ENCODE data around the gene L1CAM. TPM values are rescaled to one million over a fixed set of nuclear protein-coding genes. Genes with fewer than 3 reads are reported as not detected.
A peak's percentile ranks its signal among the peaks of the same experiment; 100 is the strongest.

The L1CAM gene
- total and polyA plus RNA-seq, 2 of the 8 experiments (the other 6 are each of a cell fraction or from before 2014, with no cell fraction given), result 11.0 to 43.0 TPM

GRCh38 chrX:153819384-153820040 lies 66.5 kb downstream of the L1CAM start:
- Histone ChIP-seq H3K18ac (ENCODE audit: extremely low read depth, low read length) (peak overlapping the region; percentile 19; the same call in 1 of the 2 replicates), H3K27me3 (replicated peaks in 1 of 4; ENCODE audit: control insufficient read depth in 3 of 4, extremely low read depth in 1 of 4, insufficient read depth in 3 of 4, low read length in 3 of 4) (no peaks in the 10 kb centered on the region), H4K5ac (ENCODE audit: insufficient read length, low read depth, low read length) (no peak overlapping the region), H3K9ac (replicated peaks in 1 of 4; ENCODE audit: extremely low read depth in 1 of 4, low read depth in 3 of 4, low read length in 3 of 4) (peak overlapping the region in 3 of 4 experiments; percentile 2 to 64 (median 48); a peak in 5 of 7 replicates), H3K4me2 (ENCODE audit: insufficient read depth in 1 of 2, low read depth in 2 of 2, low read length in 2 of 2) (peak overlapping the region; percentile 68 to 80), H3K56ac (replicated peaks; ENCODE audit: insufficient read length, low read depth, low read length) (no peak overlapping the region), H2BK20ac (ENCODE audit: low read length) (no peak overlapping the region), H3K9me3 (ENCODE audit: insufficient read depth in 2 of 2, low read depth in 1 of 2, low read length in 1 of 2) (no peaks in the 10 kb centered on the region), H2BK5ac (ENCODE audit: low read depth, low read length) (peak overlapping the region; percentile 44; the same call in 1 of the 2 replicates), H3K14ac (ENCODE audit: insufficient read length) (no peak overlapping the region), H3K79me2 (ENCODE audit: control insufficient read depth in 1 of 2, insufficient read depth in 2 of 2, low read length in 2 of 2) (peaks cover 25 to 76% of the 10 kb centered on the region in 2 experiments), H2BK15ac (ENCODE audit: low read length) (no peak overlapping the region), H4K20me1 (replicated peaks in 1 of 2; ENCODE audit: control insufficient read depth in 1 of 2, insufficient read depth in 2 of 2, low read length in 2 of 2) (peaks cover 0 to 14% of the 10 kb centered on the region in 2 experiments), H3K36me3 (ENCODE audit: control insufficient read depth in 2 of 4, insufficient read depth in 4 of 4, low read length in 3 of 4) (no peaks in the 10 kb centered on the region; a peak in 1 of 8 replicates), H3K23ac (ENCODE audit: insufficient read length) (no peak overlapping the region), H3K27ac (ENCODE audit: low read depth, low read length) (peak overlapping the region; percentile 63; the same call in 1 of the 2 replicates), H2BK12ac (ENCODE audit: low read depth, low read length) (0 out of 2 replicates have a peak overlapping the region, but pooled peaks have one; percentile 17), H4K91ac (replicated peaks; ENCODE audit: insufficient read length, low read length) (no peak overlapping the region), H2AFZ (ENCODE audit: low read length) (no peak overlapping the region), H2AK5ac (ENCODE audit: low read depth, low read length) (no peak overlapping the region), H3K23me2 (ENCODE audit: low read depth, low read length) (peaks cover 2% of the 10 kb centered on the region; the same call in 1 of the 2 replicates), H3K4ac (replicated peaks; ENCODE audit: insufficient read length, low read depth, low read length) (no peak overlapping the region), H3K79me1 (ENCODE audit: low read depth, low read length) (peaks cover 2% of the 10 kb centered on the region; the same call in 1 of the 2 replicates), H3K4me3 (ENCODE audit: extremely low read depth in 1 of 4, insufficient read depth in 2 of 4, low read depth in 3 of 4, low read length in 4 of 4) (peak overlapping the region; percentile 27 to 57 (median 39)), H3K4me1 (replicated peaks in 1 of 4; ENCODE audit: control insufficient read depth in 3 of 4, insufficient read depth in 4 of 4, low read length in 3 of 4) (peaks cover 0 to 25% (median 6%) of the 10 kb centered on the region in 4 experiments; a peak in 6 of 7 replicates), H2BK120ac (replicated peaks; ENCODE audit: low read depth, low read length) (no peak overlapping the region), H4K8ac (ENCODE audit: extremely low read depth, insufficient read depth, low read length) (peak overlapping the region; percentile 68; the same call in 1 of the 2 replicates)
- no peak for DNase-seq (ENCODE audit: low read depth in 1 of 2, low spot score in 2 of 2)
- 29% methylated on average over 17 of the region's 23 CpGs; no CpG with 5 or more reads in 1 of the 2 experiments for WGBS, 2 experiments (ENCODE audit: extremely low coverage in 1 of 2, insufficient coverage in 1 of 2, insufficient read length in 1 of 2, insufficient replicate concordance in 2 of 2, low coverage in 1 of 2, low lambda C conversion rate in 2 of 2, missing lambda C conversion rate in 1 of 2)
- ChIA-PET CTCF (ENCODE audit: partially characterized antibody) (interaction anchor here (0.8 to 2.2 kb wide), 8 partner anchors 10 to 128 kb away, joined by 3 to 6 read pairs (median 4); partner anchors contain the start of genes L1CAM and PLXNB3), POLR2A (ENCODE audit: partially characterized antibody) (interaction anchor here (0.5 to 3.6 kb wide), 9 partner anchors 9 to 149 kb away, joined by 3 to 23 read pairs (median 4); no protein-coding TSS in a partner anchor)
- no peak for FAIRE-seq
- TF ChIP-seq KDM5A (IDR thresholded peaks at IDR 0.05; ENCODE audit: low read length) (no peak), CEBPB (IDR thresholded peaks at IDR 0.05; ENCODE audit: low read depth, low read length) (no peak), TBP (IDR thresholded peaks at IDR 0.05; ENCODE audit: low read depth, low read length) (no peak), JUND (IDR thresholded peaks at IDR 0.05; ENCODE audit: low read length) (no peak), EZH2 (IDR thresholded peaks at IDR 0.05; ENCODE audit: low read depth, low read length, severe bottlenecking) (no peak), NANOG (IDR thresholded peaks at IDR 0.05; ENCODE audit: insufficient read depth, low read depth, low read length, poor library complexity, severe bottlenecking) (no peak), FOSL1 (IDR thresholded peaks at IDR 0.05; ENCODE audit: insufficient read depth, low read depth, low read length) (no peak), POLR2A (IDR thresholded peaks at IDR 0.05; ENCODE audit: control extremely low read depth in 1 of 2, low read depth in 2 of 2, low read length in 2 of 2) (peak in 1 of 2 experiments; percentile 31; a peak in 1 of 3 replicates), EP300 (IDR thresholded peaks at IDR 0.05; ENCODE audit: borderline replicate concordance in 1 of 2, low read depth in 2 of 2, low read length in 2 of 2) (no peak), CTBP2 (IDR thresholded peaks at IDR 0.05; ENCODE audit: borderline replicate concordance, insufficient read depth, insufficient read length, low read length) (no peak), KDM4A (IDR thresholded peaks at IDR 0.05; ENCODE audit: low read depth, low read length, severe bottlenecking) (no peak)
